GM10266 (cell line): Measurements from ENCODE around the gene LCN9.
"Not testable (repeated sequence)": the region's sequence is repeated elsewhere in the genome, so short reads cannot be mapped to it uniquely, and the experiment has no call there.

Source experiments
- DNase-seq: peaks from one replicate; pipeline ENCODE4 v3.0.0; 2012; ENCODE audit errors: extremely low spot score
- CTCF ChIP-seq: IDR thresholded peaks from 2 replicates; pipeline ENCODE4 v1.5.1; 2012; ENCODE audit warnings: mild to moderate bottlenecking, low read depth; ENCODE audit not compliant: control insufficient read depth, insufficient read depth; ENCODE audit errors: missing control alignments

Gene LCN9

GRCh38 chr9:135632841-135633240 lies 30.3 kb upstream of the LCN9 start:
- no peak for DNase-seq
- no peak for TF ChIP-seq CTCF

GRCh38 chr9:135636930-135637530 lies 26.1 kb upstream of the LCN9 start:
- not testable (repeated sequence) for DNase-seq

GRCh38 chr9:135639196-135639595 lies 23.9 kb upstream of the LCN9 start, which contains the start of gene GLT6D1:
TSS of gene GLT6D1 (minus strand) at chr9:135639540. CDS start at chr9:135639187, 353 bp downstream.
- TF ChIP-seq CTCF = no peak
- DNase-seq = no peak

DNA sequence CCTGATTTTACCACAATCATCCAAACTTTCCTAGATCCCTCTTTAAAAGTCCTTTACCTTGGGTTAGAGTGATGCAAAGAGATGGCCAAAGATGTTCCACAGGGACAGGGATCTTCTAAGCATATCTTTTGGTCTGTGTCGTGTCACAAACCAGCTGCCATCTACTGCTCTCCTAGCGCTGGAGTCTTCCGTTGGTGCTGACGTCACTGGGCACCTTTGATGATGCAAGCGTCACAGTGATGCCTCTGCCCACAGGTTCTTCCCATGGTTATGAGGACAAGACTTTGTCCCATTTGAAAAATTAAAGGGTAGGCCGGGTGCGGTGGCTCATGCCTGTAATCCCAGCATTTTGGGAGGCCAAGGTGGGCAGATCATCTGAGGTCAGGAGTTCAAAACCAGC lies 22.1 kb upstream of the LCN9 start:
- DNase-seq = no peak
- no peak for TF ChIP-seq CTCF

DNA sequence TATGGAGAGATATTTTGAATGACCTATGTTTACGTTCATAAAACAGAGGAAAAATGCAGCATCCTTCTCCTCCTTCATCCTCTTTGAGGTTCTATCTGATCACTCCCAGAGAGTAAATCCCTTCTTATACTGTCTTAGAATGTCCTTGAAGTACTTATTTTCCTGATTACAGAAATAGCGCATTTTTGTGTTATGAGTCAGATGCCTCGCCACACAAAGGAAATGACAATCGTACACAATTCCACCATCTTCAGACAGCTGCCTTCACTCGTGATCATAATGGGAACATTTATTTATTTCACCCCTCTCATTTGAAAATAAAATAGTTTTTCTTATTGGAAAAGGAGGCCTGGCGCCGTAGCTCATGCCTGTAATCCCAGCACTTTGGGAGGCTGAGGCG lies 21.4 kb upstream of the LCN9 start:
- no peak for DNase-seq
- TF ChIP-seq CTCF = no peak

- no peak for DNase-seq
- TF ChIP-seq CTCF = no peak
These were observed 18.4 kb upstream of the LCN9 start for GRCh38 chr9:135644631-135645218.

DNA sequence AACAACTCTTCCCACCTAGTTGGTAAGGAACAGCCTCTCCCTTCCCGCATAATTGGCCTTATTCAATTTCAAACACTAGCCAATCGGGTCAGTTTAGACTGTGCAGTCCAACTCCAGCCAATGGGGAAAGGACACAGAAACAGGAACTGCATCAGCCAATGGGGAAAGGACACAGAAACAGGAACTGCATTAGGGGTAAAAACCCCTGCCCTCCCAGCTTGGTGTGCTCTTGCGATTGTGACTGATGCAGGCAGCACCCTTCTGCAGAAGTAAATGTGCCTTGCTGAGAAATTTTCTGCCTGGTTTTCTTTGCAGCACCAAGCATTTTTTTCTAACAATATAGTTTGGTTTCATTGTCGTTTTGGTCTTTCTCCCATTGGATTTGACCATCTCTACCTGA lies 15.2 kb upstream of the LCN9 start:
- TF ChIP-seq CTCF = no peak
- no peak for DNase-seq
